ENCODE measurements around the gene CRLF3.

- no peak for TF ChIP-seq POLR2A (IDR thresholded peaks at IDR 0.05; ENCODE audit: low read depth, low read length)
- TF ChIP-seq, protein P1, sequence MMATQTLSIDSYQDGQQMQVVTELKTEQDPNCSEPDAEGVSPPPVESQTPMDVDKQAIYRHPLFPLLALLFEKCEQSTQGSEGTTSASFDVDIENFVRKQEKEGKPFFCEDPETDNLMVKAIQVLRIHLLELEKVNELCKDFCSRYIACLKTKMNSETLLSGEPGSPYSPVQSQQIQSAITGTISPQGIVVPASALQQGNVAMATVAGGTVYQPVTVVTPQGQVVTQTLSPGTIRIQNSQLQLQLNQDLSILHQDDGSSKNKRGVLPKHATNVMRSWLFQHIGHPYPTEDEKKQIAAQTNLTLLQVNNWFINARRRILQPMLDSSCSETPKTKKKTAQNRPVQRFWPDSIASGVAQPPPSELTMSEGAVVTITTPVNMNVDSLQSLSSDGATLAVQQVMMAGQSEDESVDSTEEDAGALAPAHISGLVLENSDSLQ (IDR thresholded peaks at IDR 0.05): no peak
- TF ChIP-seq ETV6 (conservative IDR thresholded peaks at IDR 0.05 in 1 of 2, IDR thresholded peaks at IDR 0.05 in 1 of 2; ENCODE audit: borderline replicate concordance in 1 of 2, low read depth in 1 of 2): no peak
- no peak for TF ChIP-seq POLR2AphosphoS5 (IDR thresholded peaks at IDR 0.05; ENCODE audit: low read length)
- no peak for TF ChIP-seq RAD21 (IDR thresholded peaks at IDR 0.05; ENCODE audit: insufficient read depth, low read depth, low read length)
- TF ChIP-seq POLR2AphosphoS2 (IDR thresholded peaks at IDR 0.05; ENCODE audit: low read depth, low read length): no peak
- TF ChIP-seq TCF12 (IDR thresholded peaks at IDR 0.05; ENCODE audit: low read depth, low read length): no peak
- TF ChIP-seq REST (IDR thresholded peaks at IDR 0.05; ENCODE audit: low read depth, low read length): no peak
- TF ChIP-seq CTCF (IDR thresholded peaks at IDR 0.05 in 2 of 3, conservative IDR thresholded peaks at IDR 0.05 in 1 of 3; ENCODE audit: control insufficient read depth in 2 of 3, extremely low read depth in 1 of 3, insufficient read depth in 1 of 3, low read depth in 3 of 3, low read length in 3 of 3): no peak
- no peak for TF ChIP-seq EED (IDR thresholded peaks at IDR 0.05; ENCODE audit: low read depth)
- TF ChIP-seq CREB1 (IDR thresholded peaks at IDR 0.05; ENCODE audit: low read depth): no peak
- no peak for TF ChIP-seq RB1 (IDR thresholded peaks at IDR 0.05; ENCODE audit: borderline replicate concordance)
Observed at GRCh38 chr17:30869005-30869404, 44.5 kb upstream of the CRLF3 start.

Data from GM12878 (cell line).